HG03103 (cell line): ENCODE results near the gene SREK1.
A peak's percentile ranks its signal among the peaks of the same experiment; 100 is the strongest.
"Not testable (repeated sequence)": the region's sequence is repeated elsewhere in the genome, so short reads cannot be mapped to it uniquely, and the experiment has no call there.

Experiments
- ATAC-seq: cut with Tn5 transposase; IDR thresholded peaks from one replicate; pipeline ENCODE4 v1.9.1; 2021; ENCODE audit warnings: low read depth; ENCODE audit not compliant: unreplicated experiment

SREK1 gene

GRCh38 chr5:66144074-66144833, at the start of gene SREK1:
Gene SREK1 (plus strand): TSS chr5:66144300. CDS start chr5:66144377, 77 bp downstream.
- peak; percentile 91 for ATAC-seq

DNA sequence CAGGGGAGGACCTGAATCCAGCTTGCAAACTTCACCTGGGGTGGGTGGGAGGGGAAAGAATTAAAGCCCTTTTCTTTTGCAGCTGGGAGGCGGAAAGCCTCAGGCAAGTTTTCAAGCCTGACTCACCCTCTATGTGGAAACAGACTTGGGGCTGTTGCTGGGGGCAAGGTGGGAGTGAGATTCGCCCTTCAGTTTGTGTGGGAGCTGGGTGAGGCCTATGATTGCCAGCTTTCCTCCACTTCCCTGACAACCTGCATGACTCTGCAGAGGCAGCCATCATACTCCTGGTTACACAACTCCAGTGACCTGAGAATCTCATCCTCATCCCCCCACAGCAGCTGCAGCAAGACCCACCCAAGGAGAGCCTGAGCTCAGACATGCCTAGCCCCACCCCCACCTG, 43.2 kb upstream of the SREK1 start:
- ATAC-seq = no peak

GRCh38 chr5:66113160-66113559, 30.9 kb upstream of the SREK1 start:
- no peak for ATAC-seq

GRCh38 chr5:66118304-66118703, 25.8 kb upstream of the SREK1 start:
- no peak for ATAC-seq

DNA sequence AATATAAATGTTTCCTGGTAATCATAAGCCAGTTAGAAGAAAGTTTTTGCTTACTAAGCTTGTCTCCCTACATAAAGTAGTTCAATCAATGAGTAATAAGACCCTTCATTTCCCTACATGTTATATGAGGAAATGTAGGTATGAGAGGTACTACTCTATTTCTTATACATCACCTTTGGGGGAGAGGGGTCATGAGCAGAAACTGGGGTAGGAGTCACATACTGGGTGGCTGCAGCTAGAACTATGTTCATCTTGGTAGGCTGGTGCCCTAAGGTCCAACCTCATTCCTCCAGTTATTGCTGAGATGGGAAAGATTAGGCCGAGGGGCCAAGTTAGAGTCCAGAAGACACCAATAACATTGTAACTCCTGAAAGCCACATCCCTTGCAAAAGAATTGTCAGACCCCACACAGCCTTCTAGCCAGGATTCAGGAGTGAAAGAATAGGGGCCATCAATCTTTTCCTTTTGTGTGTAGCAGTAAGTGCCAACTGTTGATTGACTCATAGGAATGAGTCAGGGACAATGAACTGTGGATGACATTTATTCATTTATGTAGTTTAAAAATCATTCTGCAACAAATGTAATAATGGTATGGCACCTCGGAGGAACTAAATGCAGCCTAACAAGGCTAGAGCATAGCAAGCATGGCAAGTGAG, 21.6 kb upstream of the SREK1 start:
- ATAC-seq = no peak

GRCh38 chr5:66129144-66129543, 15.0 kb upstream of the SREK1 start:
- no peak for ATAC-seq

GRCh38 chr5:66130493-66130892, 13.6 kb upstream of the SREK1 start:
- ATAC-seq = no peak

GRCh38 chr5:66134407-66134861, 9.7 kb upstream of the SREK1 start:
- ATAC-seq = no peak

GRCh38 chr5:66136053-66136452, 8.0 kb upstream of the SREK1 start:
- ATAC-seq = no peak

DNA sequence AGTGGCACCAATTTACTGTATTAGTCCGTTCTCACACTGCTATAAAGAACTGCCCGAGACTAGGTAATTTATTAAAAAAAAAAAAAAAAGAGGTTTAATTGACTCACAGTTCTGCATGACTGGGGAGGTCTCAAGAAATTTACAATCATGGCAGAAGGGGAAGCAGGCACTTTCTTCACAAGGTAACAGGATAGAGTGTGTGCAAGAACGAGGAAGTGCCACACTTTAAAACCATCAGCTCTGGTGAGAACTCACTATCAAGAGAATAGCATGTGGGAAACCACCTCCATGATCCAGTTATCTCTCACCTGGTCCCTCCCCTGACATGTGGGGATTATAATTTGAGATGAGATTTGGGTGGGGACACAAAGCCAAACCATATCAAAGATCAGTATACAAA, 7.2 kb upstream of the SREK1 start:
- ATAC-seq = not testable (repeated sequence)

DNA sequence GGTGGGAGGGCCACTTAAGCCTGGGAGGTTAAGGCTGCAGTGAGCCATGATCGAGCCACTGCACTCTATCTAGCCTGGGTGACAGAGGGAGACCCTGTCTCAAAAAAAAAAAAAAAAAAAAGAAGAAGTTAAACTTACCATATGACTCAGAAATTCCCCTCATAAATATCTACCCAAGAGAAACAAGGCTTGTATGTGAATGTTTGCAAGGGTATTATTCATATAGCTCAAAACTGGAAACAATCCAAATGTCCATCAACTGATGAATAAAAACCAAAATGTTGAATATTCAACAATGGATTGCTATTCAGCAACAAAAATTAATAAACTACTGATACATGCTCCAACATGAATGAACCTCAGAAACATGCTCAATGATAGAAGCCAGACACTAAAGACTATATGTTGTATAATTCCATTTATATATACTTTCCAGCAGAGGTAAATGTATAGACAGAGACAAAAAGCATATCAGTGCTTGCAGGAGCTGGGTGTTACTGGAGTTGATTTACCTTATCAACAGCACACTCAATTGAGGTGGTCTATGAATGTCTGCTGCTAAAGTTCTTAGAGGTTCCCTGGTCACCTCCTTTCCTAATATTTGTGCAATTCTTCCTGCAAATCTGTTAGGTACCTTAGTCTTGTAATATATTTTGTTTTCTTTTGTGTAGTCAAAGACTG, 5.3 kb upstream of the SREK1 start:
- no peak for ATAC-seq

DNA sequence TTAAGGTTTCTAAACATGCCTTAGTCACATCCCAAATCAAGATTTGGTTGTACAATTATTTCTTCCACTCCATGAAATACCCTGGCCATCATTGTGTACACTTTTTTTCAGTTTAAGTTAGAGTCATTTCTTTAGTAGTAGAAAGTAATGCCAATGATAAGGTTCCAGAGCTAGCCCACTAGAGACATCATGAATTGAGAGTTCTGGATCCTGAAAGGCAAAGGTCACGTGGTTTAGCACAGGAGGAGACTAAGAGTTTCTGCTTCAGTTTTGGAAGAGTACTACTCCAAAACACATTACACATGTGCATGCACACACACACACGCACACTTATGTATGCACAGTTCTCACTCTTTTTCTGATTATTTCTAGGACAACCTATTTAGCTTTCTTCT, 4.8 kb upstream of the SREK1 start:
- ATAC-seq = no peak

DNA sequence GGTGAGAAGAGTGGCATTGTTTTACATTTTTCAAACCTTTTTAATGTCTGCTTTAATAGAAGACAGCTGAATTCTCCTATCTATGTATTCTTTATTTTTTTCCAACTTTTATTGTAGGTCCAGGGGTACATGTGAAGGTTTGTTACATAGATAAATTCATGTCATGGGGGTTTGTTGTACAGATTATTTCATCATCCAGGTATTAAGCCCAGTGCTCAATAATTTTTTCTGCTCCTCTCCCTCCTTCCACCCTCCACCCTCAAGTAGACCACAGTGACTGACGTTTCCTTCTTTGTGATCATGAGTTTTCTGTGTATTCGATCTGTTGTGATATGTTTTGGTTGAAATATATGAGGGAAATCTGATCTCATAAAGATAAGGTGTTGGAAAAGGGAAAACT, 1.7 kb upstream of the SREK1 start:
- no peak for ATAC-seq

GRCh38 chr5:66143473-66144073, 527 bp upstream of the SREK1 start:
- peak; percentile 14 for ATAC-seq

DNA sequence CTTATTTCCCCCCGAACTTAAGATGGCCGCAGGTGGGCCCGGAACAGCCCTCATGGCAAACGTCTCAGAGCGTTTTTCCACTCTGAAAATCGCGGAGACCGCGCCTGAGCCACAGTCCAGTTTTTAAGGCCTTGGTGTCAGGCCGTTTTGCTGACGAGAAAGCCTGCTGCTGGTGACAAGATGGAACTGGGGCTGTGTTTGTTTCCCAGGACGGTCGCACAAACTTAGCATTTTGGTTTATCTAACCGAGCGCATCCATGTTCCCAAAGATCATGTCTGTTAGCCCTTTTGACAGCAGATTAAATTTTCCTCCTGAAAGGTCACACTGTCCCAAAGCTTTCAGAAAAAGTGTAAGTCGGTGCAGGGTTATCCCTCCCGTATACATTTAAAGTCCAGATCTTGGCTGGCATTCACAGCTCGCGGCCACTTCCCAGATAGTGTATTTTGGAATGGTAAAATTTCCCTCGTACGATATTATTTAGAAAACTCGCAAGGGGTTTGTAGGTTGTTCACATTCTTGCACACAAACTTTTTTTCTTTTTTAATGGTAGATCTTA, 812 bp downstream of the SREK1 start:
- ATAC-seq = peak; percentile 32

GRCh38 chr5:66145737-66146136, 1.6 kb downstream of the SREK1 start:
- ATAC-seq = no peak

- ATAC-seq = no peak
These were observed 5.8 kb downstream of the SREK1 start for GRCh38 chr5:66149950-66150349.

GRCh38 chr5:66151030-66151429, 6.9 kb downstream of the SREK1 start:
- ATAC-seq = no peak

GRCh38 chr5:66151491-66151890, 7.4 kb downstream of the SREK1 start:
- no peak for ATAC-seq

DNA sequence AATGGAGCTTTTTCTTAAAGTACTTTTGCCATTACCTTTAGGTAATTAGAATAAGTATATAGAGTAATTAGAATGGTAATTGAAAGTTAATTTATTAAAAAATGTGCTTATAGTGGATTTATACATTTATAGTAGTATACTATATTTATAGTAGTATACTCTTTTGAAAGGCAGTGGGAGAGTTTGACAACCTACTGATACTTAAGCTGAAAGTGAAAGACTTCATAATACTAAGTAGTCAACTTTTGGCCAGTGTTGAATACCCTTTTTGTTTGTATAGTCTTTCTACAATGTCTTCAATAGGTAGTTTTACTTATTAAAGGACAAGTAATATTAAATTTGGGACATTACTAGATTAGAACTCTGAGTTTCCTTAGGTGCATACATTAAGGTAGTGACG, 12.9 kb downstream of the SREK1 start:
- no peak for ATAC-seq

DNA sequence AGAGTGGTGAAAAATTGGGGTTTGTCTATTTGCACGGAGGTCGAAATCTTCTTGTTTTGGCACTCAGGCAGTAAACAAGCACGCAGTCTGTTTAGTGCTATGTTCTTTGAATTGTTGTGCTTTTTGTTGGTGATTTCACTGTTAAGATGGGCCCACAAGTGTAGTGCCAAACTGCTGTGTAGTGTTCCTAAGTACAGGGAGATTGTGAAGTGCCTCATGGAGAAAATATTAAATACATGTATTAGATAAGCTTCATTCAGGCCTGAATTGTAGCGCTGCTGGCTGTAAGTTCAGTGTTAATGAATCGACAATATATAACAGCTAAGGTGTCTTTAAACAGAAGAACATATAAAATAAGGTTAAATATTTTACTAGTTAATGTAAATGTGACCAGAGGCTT, 17.3 kb downstream of the SREK1 start:
- no peak for ATAC-seq
